Ishikawa (cell line): ENCODE results near the gene MBTPS2.

Experiments used
- CEBPB ChIP-seq: IDR thresholded peaks from 2 replicates; pipeline ENCODE4 v1.6.1; 2012
- CREB1 ChIP-seq: IDR thresholded peaks from 2 replicates; pipeline ENCODE4 v1.6.1; 2012; ENCODE audit warnings: low read depth
- EGR1 ChIP-seq: IDR thresholded peaks from 2 replicates; pipeline ENCODE4 v1.6.1; 2012
- EP300 ChIP-seq: IDR thresholded peaks from 2 replicates; pipeline ENCODE4 v1.6.1; 2012; ENCODE audit warnings: borderline replicate concordance
- FOXM1 ChIP-seq: IDR thresholded peaks from 2 replicates; pipeline ENCODE4 v1.6.1; 2012; ENCODE audit warnings: low read depth, borderline replicate concordance
- MAX ChIP-seq: IDR thresholded peaks from 2 replicates; pipeline ENCODE4 v1.6.1; 2012
- NFIC ChIP-seq: IDR thresholded peaks from 2 replicates; pipeline ENCODE4 v1.6.1; 2012
- RAD21 ChIP-seq: IDR thresholded peaks from 2 replicates; pipeline ENCODE4 v1.6.1; 2012; ENCODE audit warnings: low read depth
- TAF1 ChIP-seq: IDR thresholded peaks from 2 replicates; pipeline ENCODE4 v1.6.1; 2012; ENCODE audit warnings: low read depth, mild to moderate bottlenecking
- TCF12 ChIP-seq: IDR thresholded peaks from 2 replicates; pipeline ENCODE4 v1.6.1; 2012; ENCODE audit warnings: low read depth
- TEAD4 ChIP-seq: IDR thresholded peaks from 2 replicates; pipeline ENCODE4 v1.6.1; 2012
- YY1 ChIP-seq: IDR thresholded peaks from 2 replicates; pipeline ENCODE4 v1.6.1; 2012; ENCODE audit warnings: low read depth
- ZBTB7A ChIP-seq: IDR thresholded peaks from 2 replicates; pipeline ENCODE4 v1.6.1; 2012; ENCODE audit warnings: low read depth
- TF ChIP-seq, protein P1 (sequence below): IDR thresholded peaks from 2 replicates; pipeline ENCODE4 v1.6.1; 2012
- TF ChIP-seq, protein P2 (sequence below): IDR thresholded peaks from 2 replicates; pipeline ENCODE4 v1.6.1; 2012; ENCODE audit warnings: low read depth, mild to moderate bottlenecking

Gene MBTPS2

DNA sequence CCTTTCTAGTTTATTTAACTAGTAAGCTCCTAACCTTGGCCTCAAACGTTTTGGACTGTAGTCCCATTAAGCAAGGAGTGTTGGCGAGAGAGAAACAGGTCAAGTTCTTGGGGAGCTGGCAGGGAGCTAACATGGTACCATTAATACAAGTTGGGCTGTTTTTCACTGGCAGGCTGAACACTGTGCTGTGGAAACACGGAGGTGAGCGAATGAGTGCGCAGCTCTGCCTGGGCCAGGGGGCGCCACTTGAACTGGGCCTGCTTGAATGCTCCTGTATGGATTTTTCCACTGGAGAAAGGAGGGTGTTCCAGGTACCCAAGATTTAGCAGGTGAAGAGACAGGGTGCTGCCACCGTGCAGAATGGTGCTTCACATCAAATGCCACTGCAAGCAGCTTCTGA, 93.7 kb downstream of the MBTPS2 start:
- TF ChIP-seq ZBTB7A, result no peak
- TF ChIP-seq, protein P1, sequence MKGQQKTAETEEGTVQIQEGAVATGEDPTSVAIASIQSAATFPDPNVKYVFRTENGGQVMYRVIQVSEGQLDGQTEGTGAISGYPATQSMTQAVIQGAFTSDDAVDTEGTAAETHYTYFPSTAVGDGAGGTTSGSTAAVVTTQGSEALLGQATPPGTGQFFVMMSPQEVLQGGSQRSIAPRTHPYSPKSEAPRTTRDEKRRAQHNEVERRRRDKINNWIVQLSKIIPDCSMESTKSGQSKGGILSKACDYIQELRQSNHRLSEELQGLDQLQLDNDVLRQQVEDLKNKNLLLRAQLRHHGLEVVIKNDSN, result no peak
- no peak for TF ChIP-seq TCF12
- TF ChIP-seq, protein P2, sequence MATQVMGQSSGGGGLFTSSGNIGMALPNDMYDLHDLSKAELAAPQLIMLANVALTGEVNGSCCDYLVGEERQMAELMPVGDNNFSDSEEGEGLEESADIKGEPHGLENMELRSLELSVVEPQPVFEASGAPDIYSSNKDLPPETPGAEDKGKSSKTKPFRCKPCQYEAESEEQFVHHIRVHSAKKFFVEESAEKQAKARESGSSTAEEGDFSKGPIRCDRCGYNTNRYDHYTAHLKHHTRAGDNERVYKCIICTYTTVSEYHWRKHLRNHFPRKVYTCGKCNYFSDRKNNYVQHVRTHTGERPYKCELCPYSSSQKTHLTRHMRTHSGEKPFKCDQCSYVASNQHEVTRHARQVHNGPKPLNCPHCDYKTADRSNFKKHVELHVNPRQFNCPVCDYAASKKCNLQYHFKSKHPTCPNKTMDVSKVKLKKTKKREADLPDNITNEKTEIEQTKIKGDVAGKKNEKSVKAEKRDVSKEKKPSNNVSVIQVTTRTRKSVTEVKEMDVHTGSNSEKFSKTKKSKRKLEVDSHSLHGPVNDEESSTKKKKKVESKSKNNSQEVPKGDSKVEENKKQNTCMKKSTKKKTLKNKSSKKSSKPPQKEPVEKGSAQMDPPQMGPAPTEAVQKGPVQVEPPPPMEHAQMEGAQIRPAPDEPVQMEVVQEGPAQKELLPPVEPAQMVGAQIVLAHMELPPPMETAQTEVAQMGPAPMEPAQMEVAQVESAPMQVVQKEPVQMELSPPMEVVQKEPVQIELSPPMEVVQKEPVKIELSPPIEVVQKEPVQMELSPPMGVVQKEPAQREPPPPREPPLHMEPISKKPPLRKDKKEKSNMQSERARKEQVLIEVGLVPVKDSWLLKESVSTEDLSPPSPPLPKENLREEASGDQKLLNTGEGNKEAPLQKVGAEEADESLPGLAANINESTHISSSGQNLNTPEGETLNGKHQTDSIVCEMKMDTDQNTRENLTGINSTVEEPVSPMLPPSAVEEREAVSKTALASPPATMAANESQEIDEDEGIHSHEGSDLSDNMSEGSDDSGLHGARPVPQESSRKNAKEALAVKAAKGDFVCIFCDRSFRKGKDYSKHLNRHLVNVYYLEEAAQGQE, result no peak
- TF ChIP-seq YY1, result no peak
- no peak for TF ChIP-seq NFIC
- TF ChIP-seq CREB1, result no peak
- no peak for TF ChIP-seq EGR1
- TF ChIP-seq FOXM1, result no peak
- no peak for TF ChIP-seq MAX
- TF ChIP-seq EP300, result no peak
- TF ChIP-seq CEBPB, result no peak
- no peak for TF ChIP-seq TEAD4
- TF ChIP-seq TAF1, result no peak
- TF ChIP-seq RAD21, result no peak

DNA sequence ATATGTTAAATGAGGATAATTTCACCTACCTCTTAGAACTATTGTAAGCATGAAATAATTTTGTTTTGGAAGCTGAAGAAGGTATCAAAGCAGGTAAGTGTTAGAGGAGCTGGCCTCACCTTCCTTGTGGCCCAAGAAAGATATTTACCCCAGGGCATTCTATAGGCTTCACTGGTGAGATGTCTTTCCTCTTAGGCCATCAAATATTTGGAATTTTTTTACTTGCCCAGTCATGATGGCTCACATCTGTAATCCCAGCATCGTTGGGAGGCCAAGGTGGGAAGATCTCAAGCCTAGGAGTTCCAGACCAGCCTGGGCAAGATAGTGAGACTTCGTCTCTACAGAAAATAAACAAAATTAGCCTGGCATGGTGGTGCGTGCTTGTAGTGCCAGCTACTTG, 95.0 kb downstream of the MBTPS2 start:
- TF ChIP-seq, protein P2, result no peak
- TF ChIP-seq CEBPB (no peak), EP300 (no peak)
